ENCODE data around the gene SEC14L1. TPM values are rescaled to one million over a fixed set of nuclear protein-coding genes. Genes with fewer than 3 reads are reported as not detected.

The SEC14L1 gene
- total RNA-seq, 2 experiments from 2014 or later: 97.3 to 98.5 TPM

DNA sequence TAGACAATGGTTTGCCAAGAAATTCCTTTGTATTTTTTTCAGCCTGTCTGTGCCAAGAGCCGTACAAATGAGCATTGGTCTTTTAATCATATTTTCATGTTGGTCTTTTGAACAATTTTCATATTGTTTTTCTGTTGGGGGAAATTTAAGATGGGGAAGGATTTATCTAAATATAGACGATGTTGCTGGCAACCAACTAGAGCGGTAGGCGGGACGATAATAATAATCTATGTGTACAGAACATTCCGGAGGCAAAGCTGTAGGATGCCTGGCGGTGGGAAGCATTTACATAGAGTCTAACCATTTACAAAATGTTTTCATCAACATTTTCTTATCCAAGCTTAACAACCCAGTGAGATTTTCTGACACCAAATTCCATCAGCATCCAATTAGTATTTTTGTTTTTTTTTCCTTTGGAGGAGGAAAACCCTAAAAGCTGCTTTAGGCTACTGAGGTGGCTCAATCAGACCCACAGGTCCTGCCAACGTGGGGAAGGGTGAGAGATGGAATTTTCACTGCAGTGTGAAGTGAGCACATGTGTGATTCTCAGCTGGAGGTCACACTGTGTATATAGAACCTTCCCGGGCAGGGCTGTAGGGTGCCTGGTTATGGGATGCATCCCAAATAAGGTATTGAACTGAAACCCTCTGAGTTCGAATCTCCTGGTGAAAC, 11.7 kb upstream of the SEC14L1 start:
- ChIA-PET CTCF (interaction anchor here (0.6 kb wide), 1 partner anchor 40 kb away, joined by 3 read pairs; no protein-coding TSS in a partner anchor), POLR2A (interaction anchor here (4.7 kb wide), 1 partner anchor 11 kb away, joined by 58 read pairs; the partner anchor contains the start of gene SEC14L1)
- DNase-seq (no peak), ATAC-seq (ENCODE audit: poor library complexity) (no peak)
- Histone ChIP-seq H3K27ac (ENCODE audit: low read depth in 1 of 2, low read length in 2 of 2) (no peak overlapping the region), H3K9me3 (ENCODE audit: control insufficient read depth in 1 of 2, insufficient read depth in 1 of 2, low read length in 2 of 2) (no peaks in the 10 kb centered on the region), H3K27me3 (ENCODE audit: control insufficient read depth in 1 of 2, insufficient read depth in 2 of 2, low read length in 2 of 2) (no peaks in the 10 kb centered on the region), H3K36me3 (ENCODE audit: insufficient read depth, low read length) (no peaks in the 10 kb centered on the region), H3K4me3 (ENCODE audit: low read length) (no peak overlapping the region), H3K4me1 (ENCODE audit: insufficient read depth, low read length) (peaks cover 28% of the 10 kb centered on the region)
- H3K9me3 Mint-ChIP-seq: no peaks in the 10 kb centered on the region
- H3K4me3 Mint-ChIP-seq: no peak overlapping the region
- TF ChIP-seq, protein P1, sequence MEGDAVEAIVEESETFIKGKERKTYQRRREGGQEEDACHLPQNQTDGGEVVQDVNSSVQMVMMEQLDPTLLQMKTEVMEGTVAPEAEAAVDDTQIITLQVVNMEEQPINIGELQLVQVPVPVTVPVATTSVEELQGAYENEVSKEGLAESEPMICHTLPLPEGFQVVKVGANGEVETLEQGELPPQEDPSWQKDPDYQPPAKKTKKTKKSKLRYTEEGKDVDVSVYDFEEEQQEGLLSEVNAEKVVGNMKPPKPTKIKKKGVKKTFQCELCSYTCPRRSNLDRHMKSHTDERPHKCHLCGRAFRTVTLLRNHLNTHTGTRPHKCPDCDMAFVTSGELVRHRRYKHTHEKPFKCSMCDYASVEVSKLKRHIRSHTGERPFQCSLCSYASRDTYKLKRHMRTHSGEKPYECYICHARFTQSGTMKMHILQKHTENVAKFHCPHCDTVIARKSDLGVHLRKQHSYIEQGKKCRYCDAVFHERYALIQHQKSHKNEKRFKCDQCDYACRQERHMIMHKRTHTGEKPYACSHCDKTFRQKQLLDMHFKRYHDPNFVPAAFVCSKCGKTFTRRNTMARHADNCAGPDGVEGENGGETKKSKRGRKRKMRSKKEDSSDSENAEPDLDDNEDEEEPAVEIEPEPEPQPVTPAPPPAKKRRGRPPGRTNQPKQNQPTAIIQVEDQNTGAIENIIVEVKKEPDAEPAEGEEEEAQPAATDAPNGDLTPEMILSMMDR (IDR thresholded peaks at IDR 0.05): no peak
- intact Hi-C loops (cut with DNase I, micrococcal nuclease): loop anchor here in 1 of 2 experiments (1.0 kb wide), 1 partner anchor 11 kb away; the partner anchor contains the start of gene SEC14L1
- peak overlapping the region; percentile 91 for H3K27ac Mint-ChIP-seq
- no peaks in the 10 kb centered on the region for H3K36me3 Mint-ChIP-seq (ENCODE audit: low read depth)
- no peaks in the 10 kb centered on the region for H3K27me3 Mint-ChIP-seq
- H3K4me1 Mint-ChIP-seq (ENCODE audit: low read depth): peaks cover 32% of the 10 kb centered on the region

DNA sequence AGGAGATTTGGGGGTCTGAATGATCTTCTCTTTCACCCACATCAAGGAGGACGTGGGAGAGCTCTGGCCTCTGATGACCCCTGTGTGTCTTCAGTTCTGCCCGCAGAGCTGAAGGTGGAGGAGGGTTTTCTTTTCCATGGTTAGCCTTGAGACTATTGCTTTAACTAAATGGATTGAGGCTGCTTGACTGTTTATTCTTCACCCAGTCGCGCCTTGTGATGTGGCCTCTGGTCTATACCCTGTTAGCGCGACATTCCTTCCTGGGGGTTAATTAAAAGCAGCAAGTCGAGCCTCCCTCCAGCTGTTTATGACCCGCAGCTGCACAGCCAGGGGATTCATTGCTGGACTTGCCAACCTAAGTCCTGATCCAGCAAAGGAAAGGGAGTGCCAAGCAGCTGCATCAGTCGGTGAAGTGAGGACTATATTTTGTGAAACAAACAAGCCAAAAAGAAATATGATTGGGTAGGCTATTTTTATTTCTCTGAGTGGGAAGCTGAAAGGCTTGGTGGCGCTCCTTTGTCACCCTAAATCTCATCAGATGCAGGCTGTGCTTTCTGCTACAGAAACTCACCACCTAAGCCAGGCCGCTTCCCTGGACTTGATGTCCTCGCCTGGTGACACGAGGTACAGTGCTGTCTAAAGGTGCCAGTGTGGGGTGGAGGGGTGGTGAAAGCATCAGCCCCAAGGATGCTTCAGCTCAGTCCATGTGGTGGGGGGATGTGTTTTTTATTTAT, 11.0 kb upstream of the SEC14L1 start:
- H3K27ac ChIP-seq (ENCODE audit: low read depth in 1 of 2, low read length in 2 of 2): no peak overlapping the region
- no peak for ATAC-seq (ENCODE audit: poor library complexity)
- H3K4me3 ChIP-seq (ENCODE audit: low read length): no peak overlapping the region
- DNase-seq: no peak
- no peak overlapping the region for H3K4me3 Mint-ChIP-seq
- ChIA-PET POLR2A (interaction anchor here (4.7 kb wide), 1 partner anchor 11 kb away, joined by 58 read pairs; the partner anchor contains the start of gene SEC14L1), CTCF (no interaction called here)
- intact Hi-C loops (cut with DNase I, micrococcal nuclease): no loop called here
- TF ChIP-seq, protein P1 (IDR thresholded peaks at IDR 0.05): no peak
- H3K9me3 ChIP-seq (ENCODE audit: control insufficient read depth in 1 of 2, insufficient read depth in 1 of 2, low read length in 2 of 2): no peaks in the 10 kb centered on the region
- H3K36me3 Mint-ChIP-seq (ENCODE audit: low read depth): no peaks in the 10 kb centered on the region
- peak overlapping the region; percentile 76 for H3K27ac Mint-ChIP-seq
- no peaks in the 10 kb centered on the region for H3K9me3 Mint-ChIP-seq
- no peaks in the 10 kb centered on the region for H3K27me3 ChIP-seq (ENCODE audit: control insufficient read depth in 1 of 2, insufficient read depth in 2 of 2, low read length in 2 of 2)
- peaks cover 21% of the 10 kb centered on the region for H3K4me1 ChIP-seq (ENCODE audit: insufficient read depth, low read length)
- H3K36me3 ChIP-seq (ENCODE audit: insufficient read depth, low read length): no peaks in the 10 kb centered on the region
- peaks cover 32% of the 10 kb centered on the region for H3K4me1 Mint-ChIP-seq (ENCODE audit: low read depth)
- no peaks in the 10 kb centered on the region for H3K27me3 Mint-ChIP-seq

DNA sequence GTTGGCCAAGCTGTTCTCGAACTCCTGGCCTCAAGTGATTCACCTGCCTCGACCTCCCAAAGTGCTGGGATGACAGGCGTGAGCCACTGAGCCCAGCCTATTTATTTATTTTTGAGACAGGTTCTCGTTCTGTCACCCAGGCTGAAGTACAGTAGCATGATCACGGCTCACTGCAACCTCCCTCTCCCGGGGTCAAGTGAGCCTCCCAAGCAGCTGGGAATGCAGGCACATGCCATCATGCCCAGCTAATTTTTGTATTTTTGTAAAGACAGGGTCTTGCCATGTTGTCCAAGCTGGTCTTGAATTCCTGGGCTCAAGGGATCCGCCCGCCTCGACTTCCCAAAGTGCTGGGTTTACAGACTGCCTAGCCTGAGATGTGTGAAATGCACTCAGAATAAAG, 10.2 kb upstream of the SEC14L1 start:
- Mint-ChIP-seq H3K27ac (no peak overlapping the region), H3K36me3 (ENCODE audit: low read depth) (no peaks in the 10 kb centered on the region), H3K4me1 (ENCODE audit: low read depth) (peaks cover 28% of the 10 kb centered on the region), H3K9me3 (no peaks in the 10 kb centered on the region), H3K27me3 (no peaks in the 10 kb centered on the region), H3K4me3 (no peak overlapping the region)
- TF ChIP-seq, protein P1 (IDR thresholded peaks at IDR 0.05): no peak
- no peak for ATAC-seq (ENCODE audit: poor library complexity)
- Histone ChIP-seq H3K36me3 (ENCODE audit: insufficient read depth, low read length) (no peaks in the 10 kb centered on the region), H3K27ac (ENCODE audit: low read depth in 1 of 2, low read length in 2 of 2) (no peak overlapping the region), H3K4me1 (ENCODE audit: insufficient read depth, low read length) (peaks cover 21% of the 10 kb centered on the region), H3K9me3 (ENCODE audit: control insufficient read depth in 1 of 2, insufficient read depth in 1 of 2, low read length in 2 of 2) (no peaks in the 10 kb centered on the region), H3K4me3 (ENCODE audit: low read length) (no peak overlapping the region), H3K27me3 (ENCODE audit: control insufficient read depth in 1 of 2, insufficient read depth in 2 of 2, low read length in 2 of 2) (no peaks in the 10 kb centered on the region)
- ChIA-PET POLR2A (interaction anchor here (0.6 to 4.7 kb wide), 2 partner anchors 10 to 756 kb away, joined by 3 to 58 read pairs; partner anchors contain the start of gene SEC14L1), CTCF (no interaction called here)
- intact Hi-C loops (cut with DNase I, micrococcal nuclease): no loop called here
- no peak for DNase-seq
